Activated CD4-positive, CD25-positive, alpha-beta regulatory T cell treated with anti-CD3 and anti-CD28 coated beads, Interleukin-2, amount 50 U/mL, for 24 hours (primary cell): Measurements from ENCODE around the gene ZFAND3.
"Not testable (repeated sequence)": the region's sequence is repeated elsewhere in the genome, so short reads cannot be mapped to it uniquely, and the experiment has no call there.

Experiments used
- ATAC-seq, 2 donors: fragments of 150-1000 bp; cut with Tn5 transposase; one replicate each; pipeline ENCODE4 v1.10.0; 2021; ENCODE audit warnings: mild to moderate bottlenecking in 1 of 2, moderate library complexity in 1 of 2

ZFAND3 gene

GRCh38 chr6:37866590-37867507, 47.3 kb downstream of the ZFAND3 start:
- peak; percentile 35 to 55 for ATAC-seq

- ATAC-seq: peak in 1 of 2 donors; percentile 22
Measured at GRCh38 chr6:37867756-37868446, 48.4 kb downstream of the ZFAND3 start.

- ATAC-seq: peak; percentile 61 to 71
Measured at GRCh38 chr6:37868447-37868825, 48.9 kb downstream of the ZFAND3 start.

- ATAC-seq: no peak
Measured at GRCh38 chr6:37871616-37872372, 52.3 kb downstream of the ZFAND3 start.

GRCh38 chr6:37872373-37872745, 52.8 kb downstream of the ZFAND3 start:
- ATAC-seq: no peak

- no peak for ATAC-seq
Measured at GRCh38 chr6:37874726-37875125, 55.2 kb downstream of the ZFAND3 start.

GRCh38 chr6:37875561-37876309, 56.2 kb downstream of the ZFAND3 start:
- ATAC-seq: no peak

- no peak for ATAC-seq
Measured at GRCh38 chr6:37876843-37877242, 57.3 kb downstream of the ZFAND3 start.

GRCh38 chr6:37877373-37878149, 58.0 kb downstream of the ZFAND3 start:
- ATAC-seq: peak in 1 of 2 donors; percentile 48

- ATAC-seq: peak in 1 of 2 donors; percentile 28
Measured at GRCh38 chr6:37878150-37878710, 58.7 kb downstream of the ZFAND3 start.

- peak in 1 of 2 donors; percentile 21 for ATAC-seq
Measured at GRCh38 chr6:37880602-37881001, 61.1 kb downstream of the ZFAND3 start.

- no peak for ATAC-seq
Measured at GRCh38 chr6:37882292-37882691, 62.8 kb downstream of the ZFAND3 start.

GRCh38 chr6:37882724-37883413, 63.3 kb downstream of the ZFAND3 start:
- ATAC-seq: no peak

GRCh38 chr6:37884548-37884947, 65.0 kb downstream of the ZFAND3 start:
- no peak for ATAC-seq

GRCh38 chr6:37889051-37889450, 69.5 kb downstream of the ZFAND3 start:
- ATAC-seq: no peak

- ATAC-seq: no peak
Measured at GRCh38 chr6:37889486-37889885, 70.0 kb downstream of the ZFAND3 start.

GRCh38 chr6:37891072-37891471, 71.5 kb downstream of the ZFAND3 start:
- no peak for ATAC-seq

GRCh38 chr6:37893257-37893656, 73.7 kb downstream of the ZFAND3 start:
- no peak for ATAC-seq

- not testable (repeated sequence) for ATAC-seq
Measured at GRCh38 chr6:37893734-37894133, 74.2 kb downstream of the ZFAND3 start.

- ATAC-seq: no peak
Measured at GRCh38 chr6:37894585-37894984, 75.1 kb downstream of the ZFAND3 start.

- ATAC-seq: no peak
Measured at GRCh38 chr6:37897321-37897720, 77.8 kb downstream of the ZFAND3 start.
